ENCODE measurements around the gene TMEM123.

DNA sequence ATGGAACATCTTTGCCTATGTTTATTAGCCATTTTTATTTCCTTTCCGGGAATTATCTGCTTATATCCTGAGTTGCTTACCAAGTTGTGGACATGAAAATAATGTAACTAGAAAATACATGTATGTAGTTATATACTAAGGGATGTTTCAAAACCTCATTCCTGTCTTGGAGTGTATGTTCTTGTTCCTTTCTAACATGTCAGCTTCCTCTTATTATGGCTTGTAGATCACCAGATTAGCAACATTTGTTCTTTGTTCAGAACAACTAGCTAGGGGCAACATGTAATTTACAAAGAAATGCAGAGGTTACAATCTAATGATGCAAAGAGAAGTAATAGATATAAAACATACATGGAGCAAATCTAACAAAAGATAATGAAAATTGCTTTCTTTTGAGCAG, 13.1 kb upstream of the TMEM123 start:
- TF ChIP-seq, protein P1, sequence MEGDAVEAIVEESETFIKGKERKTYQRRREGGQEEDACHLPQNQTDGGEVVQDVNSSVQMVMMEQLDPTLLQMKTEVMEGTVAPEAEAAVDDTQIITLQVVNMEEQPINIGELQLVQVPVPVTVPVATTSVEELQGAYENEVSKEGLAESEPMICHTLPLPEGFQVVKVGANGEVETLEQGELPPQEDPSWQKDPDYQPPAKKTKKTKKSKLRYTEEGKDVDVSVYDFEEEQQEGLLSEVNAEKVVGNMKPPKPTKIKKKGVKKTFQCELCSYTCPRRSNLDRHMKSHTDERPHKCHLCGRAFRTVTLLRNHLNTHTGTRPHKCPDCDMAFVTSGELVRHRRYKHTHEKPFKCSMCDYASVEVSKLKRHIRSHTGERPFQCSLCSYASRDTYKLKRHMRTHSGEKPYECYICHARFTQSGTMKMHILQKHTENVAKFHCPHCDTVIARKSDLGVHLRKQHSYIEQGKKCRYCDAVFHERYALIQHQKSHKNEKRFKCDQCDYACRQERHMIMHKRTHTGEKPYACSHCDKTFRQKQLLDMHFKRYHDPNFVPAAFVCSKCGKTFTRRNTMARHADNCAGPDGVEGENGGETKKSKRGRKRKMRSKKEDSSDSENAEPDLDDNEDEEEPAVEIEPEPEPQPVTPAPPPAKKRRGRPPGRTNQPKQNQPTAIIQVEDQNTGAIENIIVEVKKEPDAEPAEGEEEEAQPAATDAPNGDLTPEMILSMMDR (conservative IDR thresholded peaks at IDR 0.05; ENCODE audit: low read depth, low read length): no peak
- TF ChIP-seq, protein P2, sequence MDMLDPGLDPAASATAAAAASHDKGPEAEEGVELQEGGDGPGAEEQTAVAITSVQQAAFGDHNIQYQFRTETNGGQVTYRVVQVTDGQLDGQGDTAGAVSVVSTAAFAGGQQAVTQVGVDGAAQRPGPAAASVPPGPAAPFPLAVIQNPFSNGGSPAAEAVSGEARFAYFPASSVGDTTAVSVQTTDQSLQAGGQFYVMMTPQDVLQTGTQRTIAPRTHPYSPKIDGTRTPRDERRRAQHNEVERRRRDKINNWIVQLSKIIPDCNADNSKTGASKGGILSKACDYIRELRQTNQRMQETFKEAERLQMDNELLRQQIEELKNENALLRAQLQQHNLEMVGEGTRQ (IDR thresholded peaks at IDR 0.05; ENCODE audit: low read depth, low read length): no peak
- TF ChIP-seq MXI1 (IDR thresholded peaks at IDR 0.05; ENCODE audit: borderline replicate concordance, low read depth, low read length) (no peak), POLR2A (IDR thresholded peaks at IDR 0.05; ENCODE audit: low read depth, low read length) (no peak), BHLHE40 (IDR thresholded peaks at IDR 0.05; ENCODE audit: low read depth, low read length) (no peak), RAD21 (IDR thresholded peaks at IDR 0.05; ENCODE audit: low read length) (no peak), RCOR1 (IDR thresholded peaks at IDR 0.05; ENCODE audit: insufficient replicate concordance, low read length) (no peak), CEBPB (IDR thresholded peaks at IDR 0.05; ENCODE audit: low read depth, low read length) (no peak), CHD1 (IDR thresholded peaks at IDR 0.05; ENCODE audit: low read depth, low read length) (no peak), FOS (IDR thresholded peaks at IDR 0.05; ENCODE audit: low read depth, low read length) (no peak), MAZ (IDR thresholded peaks at IDR 0.05; ENCODE audit: borderline replicate concordance, low read depth, low read length) (no peak), NFE2L2 (IDR thresholded peaks at IDR 0.05; ENCODE audit: low read depth, low read length) (no peak), MAFK (IDR thresholded peaks at IDR 0.05; ENCODE audit: low read depth, low read length) (no peak)
- TF ChIP-seq, protein P3, sequence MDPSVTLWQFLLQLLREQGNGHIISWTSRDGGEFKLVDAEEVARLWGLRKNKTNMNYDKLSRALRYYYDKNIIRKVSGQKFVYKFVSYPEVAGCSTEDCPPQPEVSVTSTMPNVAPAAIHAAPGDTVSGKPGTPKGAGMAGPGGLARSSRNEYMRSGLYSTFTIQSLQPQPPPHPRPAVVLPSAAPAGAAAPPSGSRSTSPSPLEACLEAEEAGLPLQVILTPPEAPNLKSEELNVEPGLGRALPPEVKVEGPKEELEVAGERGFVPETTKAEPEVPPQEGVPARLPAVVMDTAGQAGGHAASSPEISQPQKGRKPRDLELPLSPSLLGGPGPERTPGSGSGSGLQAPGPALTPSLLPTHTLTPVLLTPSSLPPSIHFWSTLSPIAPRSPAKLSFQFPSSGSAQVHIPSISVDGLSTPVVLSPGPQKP (IDR thresholded peaks at IDR 0.05; ENCODE audit: borderline replicate concordance, low read depth, low read length): no peak
